Vagina (tissue), 2 donors: Measurements from ENCODE around the gene RDH12. TPM values are rescaled to one million over a fixed set of nuclear protein-coding genes. Genes with fewer than 3 reads are reported as not detected.

Experiments used
- DNase-seq, 2 donors: peaks; one replicate each; pipeline ENCODE4 v3.0.0-alpha.2; 2017; ENCODE audit errors: extremely low spot score in 2 of 2
- H3K27ac ChIP-seq: fragments of 200-600 bp; sonication (generic); one replicate; pipeline ENCODE4 v1.5.1; 2019
- H3K27me3 ChIP-seq: fragments of 200-600 bp; sonication (generic); one replicate; pipeline ENCODE4 v1.5.1; 2019
- H3K36me3 ChIP-seq, 2 donors: fragments of 200-600 bp; sonication (generic); one replicate each; pipeline ENCODE4 v1.5.1; 2017 to 2019
- H3K4me1 ChIP-seq: fragments of 200-600 bp; sonication (generic); one replicate; pipeline ENCODE4 v1.5.1; 2019
- H3K4me3 ChIP-seq, 2 donors: fragments of 200-600 bp; sonication (generic); 1 replicate in 1 of 2; 2 replicates in 1 of 2; pipeline ENCODE4 v1.5.1; 2016 to 2019
- H3K9me3 ChIP-seq: fragments of 200-600 bp; sonication (generic); one replicate; pipeline ENCODE4 v1.5.1; 2019
- POLR2A ChIP-seq, 2 donors: fragments of 450-650 bp; IDR thresholded peaks; one replicate each; pipeline ENCODE4 v1.6.1; 2017; ENCODE audit warnings: antibody characterized with exemption in 2 of 2, mild to moderate bottlenecking in 2 of 2, moderate library complexity in 2 of 2
- POLR2AphosphoS5 ChIP-seq, 2 donors: sonication (generic); formaldehyde crosslinking; IDR thresholded peaks; one replicate each; pipeline ENCODE4 v1.9.0; 2017; ENCODE audit warnings: antibody characterized with exemption in 2 of 2, mild to moderate bottlenecking in 2 of 2, low read depth in 1 of 2; ENCODE audit not compliant: insufficient read depth in 1 of 2
- intact Hi-C: fragments of 100-400 bp; cut with DNase I; formaldehyde crosslinking; loops from one replicate; pipeline ENCODE4 v1.15.1; 2023
- total RNA-seq: library from RNA; depleted of rRNA; stranded (reverse); fragments of >200 nt; gene quantifications from one replicate; pipeline ENCODE4 v1.2.3, GENCODE V29; 2016
- TF ChIP-seq, protein P1 (sequence below), 3 experiments: fragments of 450-650 bp in 2 of 3; fragments of 200-600 bp in 1 of 3; sonication (generic) in 1 of 3; IDR thresholded peaks; one replicate each; pipeline ENCODE4 v1.5.1; 2017 to 2019; ENCODE audit warnings: antibody characterized with exemption in 3 of 3, mild to moderate bottlenecking in 2 of 3, moderate library complexity in 2 of 3

The RDH12 gene
- total RNA-seq, 1 donor from 2014 or later = 15.0 TPM

DNA sequence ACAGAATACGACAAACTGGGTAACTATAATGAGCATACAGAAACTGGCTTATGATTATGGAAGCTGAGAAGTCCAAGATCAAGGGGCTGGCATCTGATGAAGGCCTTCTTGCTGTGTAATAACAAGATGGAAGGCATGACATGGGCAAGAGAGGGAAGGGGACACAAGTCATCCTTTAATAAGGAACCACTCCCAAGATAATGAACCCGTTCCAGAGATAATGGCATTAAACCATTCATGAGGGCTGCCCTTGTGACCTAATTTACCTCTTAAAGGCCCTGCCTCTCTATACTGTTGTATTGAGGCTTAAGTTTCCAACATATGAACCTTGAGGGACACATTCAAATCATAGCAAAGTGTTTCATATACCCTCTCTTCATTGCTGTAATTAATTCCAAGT lies 22.7 kb upstream of the RDH12 start:
- no peak for TF ChIP-seq POLR2A (IDR thresholded peaks at IDR 0.05)
- no peak for TF ChIP-seq POLR2AphosphoS5 (IDR thresholded peaks at IDR 0.05; ENCODE audit: insufficient read depth in 1 of 2, low read depth in 1 of 2)
- TF ChIP-seq, protein P1, sequence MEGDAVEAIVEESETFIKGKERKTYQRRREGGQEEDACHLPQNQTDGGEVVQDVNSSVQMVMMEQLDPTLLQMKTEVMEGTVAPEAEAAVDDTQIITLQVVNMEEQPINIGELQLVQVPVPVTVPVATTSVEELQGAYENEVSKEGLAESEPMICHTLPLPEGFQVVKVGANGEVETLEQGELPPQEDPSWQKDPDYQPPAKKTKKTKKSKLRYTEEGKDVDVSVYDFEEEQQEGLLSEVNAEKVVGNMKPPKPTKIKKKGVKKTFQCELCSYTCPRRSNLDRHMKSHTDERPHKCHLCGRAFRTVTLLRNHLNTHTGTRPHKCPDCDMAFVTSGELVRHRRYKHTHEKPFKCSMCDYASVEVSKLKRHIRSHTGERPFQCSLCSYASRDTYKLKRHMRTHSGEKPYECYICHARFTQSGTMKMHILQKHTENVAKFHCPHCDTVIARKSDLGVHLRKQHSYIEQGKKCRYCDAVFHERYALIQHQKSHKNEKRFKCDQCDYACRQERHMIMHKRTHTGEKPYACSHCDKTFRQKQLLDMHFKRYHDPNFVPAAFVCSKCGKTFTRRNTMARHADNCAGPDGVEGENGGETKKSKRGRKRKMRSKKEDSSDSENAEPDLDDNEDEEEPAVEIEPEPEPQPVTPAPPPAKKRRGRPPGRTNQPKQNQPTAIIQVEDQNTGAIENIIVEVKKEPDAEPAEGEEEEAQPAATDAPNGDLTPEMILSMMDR (IDR thresholded peaks at IDR 0.05) = no peak

GRCh38 chr14:67680121-67680602 lies 21.5 kb upstream of the RDH12 start:
- TF ChIP-seq POLR2AphosphoS5 (IDR thresholded peaks at IDR 0.05; ENCODE audit: insufficient read depth in 1 of 2, low read depth in 1 of 2) (no peak), POLR2A (IDR thresholded peaks at IDR 0.05) (no peak)
- TF ChIP-seq, protein P1 (IDR thresholded peaks at IDR 0.05) = no peak
- H3K4me3 ChIP-seq = no peak overlapping the region

More for the DNA sequence above, 22.7 kb upstream of the RDH12 start:
- no peak overlapping the region for H3K27ac ChIP-seq
- intact Hi-C loops = no loop called here
- no peaks in the 10 kb centered on the region for H3K9me3 ChIP-seq
- peaks cover 0 to 20% of the 10 kb centered on the region in 2 donors for H3K36me3 ChIP-seq
- H3K4me1 ChIP-seq = peaks cover 8% of the 10 kb centered on the region
- no peak overlapping the region for H3K4me3 ChIP-seq
- DNase-seq = no peak
- no peaks in the 10 kb centered on the region for H3K27me3 ChIP-seq

DNA sequence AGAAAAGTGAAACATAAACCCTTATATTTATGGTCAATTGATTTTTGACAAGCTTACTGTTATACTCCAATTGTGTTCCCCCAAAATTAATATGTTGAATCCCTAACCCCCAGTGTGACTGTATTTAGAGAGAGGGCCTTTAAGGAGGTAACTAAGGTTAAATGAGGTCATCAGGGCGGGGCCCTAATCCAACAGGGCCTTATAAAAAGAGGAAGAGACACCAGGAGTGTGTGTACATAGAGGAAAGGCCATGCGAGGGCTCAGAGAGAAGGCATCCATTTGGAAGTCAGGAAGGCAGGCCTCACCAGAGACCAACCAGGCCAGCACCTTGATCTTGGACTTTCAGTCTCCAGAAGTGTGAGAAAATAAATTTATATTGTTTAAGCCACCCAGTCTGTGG lies 20.7 kb upstream of the RDH12 start:
- intact Hi-C loops = no loop called here
- Histone ChIP-seq H3K9me3 (no peaks in the 10 kb centered on the region), H3K27me3 (no peaks in the 10 kb centered on the region), H3K27ac (no peak overlapping the region), H3K36me3 (peaks cover 0 to 21% of the 10 kb centered on the region in 2 donors), H3K4me1 (no peaks in the 10 kb centered on the region), H3K4me3 (no peak overlapping the region)
- DNase-seq = no peak
- TF ChIP-seq POLR2AphosphoS5 (IDR thresholded peaks at IDR 0.05; ENCODE audit: insufficient read depth in 1 of 2, low read depth in 1 of 2) = no peak
- no peak for TF ChIP-seq POLR2A (IDR thresholded peaks at IDR 0.05)
- TF ChIP-seq, protein P1 (IDR thresholded peaks at IDR 0.05) = no peak

More at GRCh38 chr14:67680121-67680602, 21.5 kb upstream of the RDH12 start:
- DNase-seq = no peak
- intact Hi-C loops = no loop called here
- peaks cover 0 to 21% of the 10 kb centered on the region in 2 donors for H3K36me3 ChIP-seq
- H3K27me3 ChIP-seq = no peaks in the 10 kb centered on the region
- H3K27ac ChIP-seq = no peak overlapping the region
- peaks cover 6% of the 10 kb centered on the region for H3K4me1 ChIP-seq
- no peaks in the 10 kb centered on the region for H3K9me3 ChIP-seq

DNA sequence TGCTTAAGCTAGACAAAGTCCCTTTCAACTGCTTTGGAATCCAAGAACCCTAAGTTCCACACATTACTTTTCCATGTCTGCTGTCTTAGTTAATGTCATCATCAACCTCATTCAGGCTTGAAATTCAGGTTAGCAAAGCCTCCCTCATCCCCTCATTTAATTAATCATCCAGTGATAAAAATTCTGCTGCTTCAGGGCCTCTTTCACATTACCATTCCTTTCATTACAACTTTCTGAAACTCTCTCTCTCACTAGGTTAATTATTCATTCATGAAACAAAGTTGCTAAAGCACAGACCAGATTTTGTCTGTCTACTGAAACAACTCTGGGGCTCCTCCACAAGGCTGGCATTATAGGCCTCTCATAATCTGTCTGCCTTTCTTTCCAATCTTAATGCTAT lies 17.8 kb upstream of the RDH12 start:
- intact Hi-C loops = no loop called here
- no peak for TF ChIP-seq POLR2AphosphoS5 (IDR thresholded peaks at IDR 0.05; ENCODE audit: insufficient read depth in 1 of 2, low read depth in 1 of 2)
- no peak for TF ChIP-seq POLR2A (IDR thresholded peaks at IDR 0.05)
- TF ChIP-seq, protein P1 (IDR thresholded peaks at IDR 0.05) = no peak
- H3K4me1 ChIP-seq = no peaks in the 10 kb centered on the region
- H3K27ac ChIP-seq = no peak overlapping the region
- H3K9me3 ChIP-seq = no peaks in the 10 kb centered on the region
- DNase-seq = no peak
- no peaks in the 10 kb centered on the region for H3K27me3 ChIP-seq
- peaks cover 0 to 33% of the 10 kb centered on the region in 2 donors for H3K36me3 ChIP-seq
- H3K4me3 ChIP-seq = no peak overlapping the region

GRCh38 chr14:67690011-67690410 lies 11.7 kb upstream of the RDH12 start:
- TF ChIP-seq POLR2AphosphoS5 (IDR thresholded peaks at IDR 0.05; ENCODE audit: insufficient read depth in 1 of 2, low read depth in 1 of 2) (no peak), POLR2A (IDR thresholded peaks at IDR 0.05) (no peak)
- TF ChIP-seq, protein P1 (IDR thresholded peaks at IDR 0.05) = no peak
- intact Hi-C loops = no loop called here
- H3K9me3 ChIP-seq = no peaks in the 10 kb centered on the region
- no peak for DNase-seq
- H3K36me3 ChIP-seq = peaks cover 0 to 56% of the 10 kb centered on the region in 2 donors
- H3K4me3 ChIP-seq = no peak overlapping the region
- peaks cover 18% of the 10 kb centered on the region for H3K4me1 ChIP-seq
- H3K27ac ChIP-seq = no peak overlapping the region
- H3K27me3 ChIP-seq = no peaks in the 10 kb centered on the region
